Germinal center (tissue), 1 donor: Measurements from ENCODE around the gene FCGBP.
"Not testable (repeated sequence)": the region's sequence is repeated elsewhere in the genome, so short reads cannot be mapped to it uniquely, and the experiment has no call there.

Source experiments
- DNase-seq: peaks from one replicate; pipeline ENCODE4 v3.0.0; 2012; ENCODE audit warnings: mixed read lengths, low spot score

FCGBP gene

GRCh38 chr19:39890755-39891551, 43.5 kb downstream of the FCGBP start:
- DNase-seq, result no peak

- DNase-seq, result not testable (repeated sequence)
These were observed 44.3 kb downstream of the FCGBP start for GRCh38 chr19:39889872-39890754.

- DNase-seq, result not testable (repeated sequence)
These were observed 46.9 kb downstream of the FCGBP start for GRCh38 chr19:39887456-39887951.

- not testable (repeated sequence) for DNase-seq
These were observed 48.4 kb downstream of the FCGBP start for GRCh38 chr19:39885821-39886554.

- not testable (repeated sequence) for DNase-seq
These were observed 49.7 kb downstream of the FCGBP start for GRCh38 chr19:39884721-39885120.
